GM19099 (cell line): ENCODE results near the gene EEF2K.

Experiments
- POLR2A ChIP-seq: IDR thresholded peaks from 3 replicates; pipeline ENCODE4 v1.6.1; 2011; ENCODE audit warnings: low read depth; ENCODE audit not compliant: insufficient read length; ENCODE audit errors: extremely low read depth

The EEF2K gene

GRCh38 chr16:22285080-22285479 is 79.0 kb downstream of the EEF2K start:
- TF ChIP-seq POLR2A = no peak

DNA sequence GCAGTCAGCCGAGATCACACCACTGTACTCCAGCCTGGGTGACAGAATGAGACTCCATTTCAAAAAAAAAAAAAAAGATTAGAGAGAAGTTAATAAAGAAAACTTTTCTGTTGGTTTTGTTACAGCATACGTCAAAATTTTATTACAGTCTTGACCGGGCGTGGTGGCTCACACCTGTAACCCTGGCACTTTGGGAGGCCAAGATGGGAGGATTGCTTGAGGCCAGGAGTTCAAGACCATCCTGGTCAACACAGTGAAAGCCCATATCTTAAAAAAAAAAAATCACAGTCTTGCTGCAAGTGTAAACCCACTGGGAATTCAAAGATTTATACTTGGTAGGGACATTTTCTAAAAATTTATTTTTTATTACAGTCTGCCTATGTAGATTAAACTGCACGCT is 84.9 kb downstream of the EEF2K start:
- TF ChIP-seq POLR2A = no peak

DNA sequence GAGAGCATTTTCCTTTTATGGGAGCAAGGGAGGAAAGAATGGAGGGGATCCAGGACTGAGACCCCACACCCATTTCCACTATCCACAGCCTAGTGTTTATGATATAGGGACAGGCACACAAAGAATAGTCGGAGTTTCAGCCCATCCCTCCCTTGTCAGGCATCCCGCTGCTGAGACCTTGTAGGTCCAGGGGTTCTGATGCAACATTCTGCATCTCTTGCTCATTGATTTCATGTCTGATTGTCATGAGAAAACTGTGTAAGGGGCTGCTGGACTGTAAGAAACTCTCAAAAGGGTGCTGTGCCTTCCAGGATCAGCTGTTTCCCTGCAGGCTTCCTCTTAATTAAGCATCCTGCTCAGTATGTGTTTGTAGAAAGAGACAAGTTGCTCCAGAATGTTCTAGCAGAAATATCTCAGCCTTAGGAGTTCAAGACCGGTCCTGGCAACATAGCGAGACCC is 85.8 kb downstream of the EEF2K start:
- no peak for TF ChIP-seq POLR2A

DNA sequence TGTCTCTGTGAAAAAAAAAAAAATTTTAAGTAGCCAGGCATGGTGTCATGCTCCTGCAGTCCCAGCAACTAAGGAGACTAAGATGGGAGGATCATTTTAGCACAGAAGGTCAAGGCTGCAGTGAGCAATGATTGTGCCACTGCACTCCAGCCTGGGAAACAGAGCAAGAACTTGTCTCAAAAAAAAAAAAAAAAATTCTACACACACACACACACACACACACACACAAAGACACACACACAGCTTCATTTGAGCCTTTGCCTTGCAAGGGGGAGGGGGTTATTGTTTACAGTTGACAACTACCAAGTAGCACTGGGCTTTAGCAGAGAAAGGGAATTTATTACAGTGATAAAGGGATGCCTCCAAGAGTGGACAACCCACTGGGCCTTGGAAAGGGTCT is 86.2 kb downstream of the EEF2K start:
- TF ChIP-seq POLR2A = no peak

DNA sequence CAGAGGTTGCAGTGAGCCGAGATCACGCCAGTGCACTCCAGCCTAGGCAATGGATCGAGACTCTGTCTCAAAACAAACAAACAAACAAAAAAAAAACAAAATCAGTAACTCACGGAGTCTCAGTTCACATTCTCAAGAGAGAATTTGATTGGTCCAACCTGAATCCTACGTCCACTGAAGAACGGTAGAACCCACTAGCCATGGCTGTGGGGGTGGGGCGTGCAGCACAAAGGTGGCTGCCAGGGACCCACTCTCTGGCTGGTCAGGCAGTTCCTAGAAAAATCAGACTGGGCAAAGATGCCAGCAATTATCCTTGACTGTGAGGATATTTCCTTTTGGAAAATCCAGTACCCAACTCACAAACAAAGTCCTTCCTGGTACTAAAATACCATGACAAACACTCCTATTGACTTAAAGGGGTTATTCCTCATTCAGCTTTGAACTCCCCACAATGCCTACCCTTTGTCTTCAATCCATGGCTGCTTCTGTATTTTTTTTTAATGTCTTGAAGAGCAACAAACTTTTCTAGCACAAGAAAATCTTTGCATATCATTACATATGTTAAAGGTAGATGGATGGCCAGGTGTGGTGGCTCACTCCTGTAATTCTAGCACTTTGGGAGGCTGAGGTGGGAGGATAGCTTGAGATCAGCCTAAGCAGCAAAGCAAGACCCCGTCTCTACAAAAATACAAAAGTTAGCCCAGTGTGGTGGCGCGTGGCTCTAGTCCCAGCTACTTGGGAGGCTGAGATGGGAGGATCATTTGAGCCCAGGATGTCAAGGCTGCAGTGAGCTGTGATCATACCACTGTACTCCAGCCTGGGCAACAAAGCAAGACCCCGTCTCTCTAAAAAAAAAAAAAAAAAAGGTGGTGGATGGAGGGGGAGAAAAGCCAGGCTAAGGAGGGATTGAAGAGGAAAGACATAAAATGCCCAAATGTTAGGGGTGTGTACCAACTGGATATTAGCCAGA is 87.3 kb downstream of the EEF2K start:
- TF ChIP-seq POLR2A = no peak

DNA sequence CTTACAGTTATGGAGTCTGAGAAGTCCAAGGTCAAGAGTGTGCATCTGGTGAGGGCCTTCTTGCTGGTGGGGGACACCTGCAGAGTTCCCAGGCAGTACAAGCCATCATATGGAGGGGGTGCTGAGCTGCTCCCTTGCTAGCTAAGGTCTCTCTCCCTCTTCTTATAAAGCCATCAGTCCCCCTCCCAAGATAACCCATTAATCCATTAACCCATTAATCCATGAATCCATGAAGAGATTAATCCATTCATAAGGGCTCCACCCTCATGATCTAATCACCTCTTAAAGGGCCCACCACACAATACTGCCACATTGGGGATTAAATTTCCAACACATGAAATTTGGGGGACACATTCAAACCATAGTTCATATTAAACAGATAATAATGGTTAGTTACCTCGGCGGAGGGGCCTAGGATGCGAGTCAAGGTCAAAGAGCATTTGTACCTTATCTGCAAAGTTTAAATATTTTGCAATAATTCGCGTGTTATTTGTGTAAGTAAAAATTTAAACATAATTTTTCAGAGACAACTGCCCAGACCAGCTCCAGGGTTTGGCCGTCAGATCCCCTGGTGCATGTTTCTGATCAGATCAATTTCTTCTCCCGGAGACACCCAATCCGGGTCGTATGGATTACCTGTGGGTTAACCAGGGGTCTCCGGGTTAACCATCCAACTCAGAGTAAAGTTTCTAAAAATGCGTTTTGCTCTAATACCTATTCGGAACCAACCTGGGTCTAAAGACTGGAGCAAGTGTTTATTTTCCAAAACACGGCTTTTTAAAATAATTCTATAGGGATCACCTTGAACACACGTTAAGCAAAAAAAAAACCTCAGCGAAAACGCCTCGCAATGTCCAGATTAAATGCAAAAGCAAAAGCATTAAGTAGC is 90.4 kb downstream of the EEF2K start:
- no peak for TF ChIP-seq POLR2A

DNA sequence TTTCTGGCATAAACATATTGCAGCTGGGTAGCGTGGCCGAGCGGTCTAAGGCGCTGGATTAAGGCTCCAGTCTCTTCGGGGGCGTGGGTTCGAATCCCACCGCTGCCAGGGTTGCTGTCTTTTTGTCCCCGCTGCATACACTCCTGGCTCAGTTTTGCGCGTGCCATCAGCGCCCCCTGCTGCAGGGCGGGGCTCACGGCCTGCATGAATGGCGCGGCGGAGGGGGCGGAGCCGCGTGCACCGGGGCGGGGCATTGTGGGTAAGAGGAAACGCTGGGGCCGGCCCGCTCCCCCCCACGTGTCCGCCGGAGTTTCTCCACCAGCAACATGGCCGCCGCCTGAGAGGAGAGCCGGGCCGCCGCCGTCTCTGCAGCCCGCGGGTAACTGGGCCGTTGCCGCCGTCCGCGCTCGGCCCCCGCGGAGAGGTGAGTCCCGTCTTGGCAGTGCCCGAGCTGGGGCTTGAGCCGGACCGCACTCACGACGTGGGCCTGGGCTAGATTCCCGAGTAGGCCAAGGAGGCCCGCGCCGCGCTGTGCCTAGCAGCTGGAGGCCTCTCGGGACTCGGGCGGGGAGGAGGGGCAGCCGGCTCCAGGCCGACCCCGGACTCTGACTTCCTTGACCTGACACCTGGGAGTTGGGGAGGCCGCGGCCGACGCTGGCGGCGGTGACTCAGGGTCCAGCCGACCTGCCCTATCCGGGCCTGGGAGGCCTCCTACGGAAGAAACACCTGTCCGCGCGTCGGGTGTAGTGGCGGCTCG is 91.2 kb downstream of the EEF2K start, which contains the start of gene POLR3E:
Gene POLR3E, plus strand, starts transcription at position 296 of the 757 bp plus-strand sequence. CDS start 5,560 bp downstream, outside the sequence.
- TF ChIP-seq POLR2A = peak; percentile 71

DNA sequence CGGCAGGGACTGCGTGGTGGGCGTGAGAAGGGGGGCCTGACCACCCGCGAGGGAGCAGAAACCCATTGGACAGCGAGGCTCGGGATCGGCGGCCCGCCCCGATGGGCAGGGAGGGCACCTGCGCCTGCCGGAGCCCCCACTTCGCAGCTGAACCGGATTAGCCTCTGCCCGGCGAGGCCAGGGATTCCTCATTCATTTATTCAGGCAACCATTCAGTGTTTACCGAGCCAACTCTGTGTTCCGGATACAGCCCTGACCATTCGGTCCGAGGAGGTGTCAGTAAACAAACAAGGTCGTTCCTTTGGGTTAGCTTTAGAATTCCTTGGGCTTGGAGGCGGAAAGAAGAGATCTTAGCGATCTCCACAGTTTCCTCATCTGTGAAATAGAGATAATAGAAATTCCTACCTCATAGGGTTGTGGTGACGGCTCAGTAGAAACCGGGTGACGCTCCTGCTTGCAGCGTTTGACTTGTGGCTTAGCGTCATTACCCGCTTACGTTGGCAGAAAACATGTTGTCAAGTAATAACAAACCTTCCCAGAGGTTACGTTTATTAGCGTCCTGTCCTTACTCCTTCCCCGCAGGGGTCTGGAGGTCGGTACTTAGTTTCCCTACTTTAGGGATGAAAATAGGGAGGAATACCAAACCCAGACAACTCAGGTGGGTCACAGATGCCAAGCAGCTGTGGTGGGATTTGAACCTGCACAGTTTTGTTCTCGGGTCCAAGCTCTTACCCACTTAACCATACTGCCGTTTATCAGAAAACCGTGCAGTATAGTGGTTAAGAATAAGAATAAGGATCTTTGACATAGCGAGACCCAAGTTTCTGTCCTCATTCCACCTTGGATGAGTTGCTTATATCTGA is 92.0 kb downstream of the EEF2K start:
- peak; percentile 45 for TF ChIP-seq POLR2A

DNA sequence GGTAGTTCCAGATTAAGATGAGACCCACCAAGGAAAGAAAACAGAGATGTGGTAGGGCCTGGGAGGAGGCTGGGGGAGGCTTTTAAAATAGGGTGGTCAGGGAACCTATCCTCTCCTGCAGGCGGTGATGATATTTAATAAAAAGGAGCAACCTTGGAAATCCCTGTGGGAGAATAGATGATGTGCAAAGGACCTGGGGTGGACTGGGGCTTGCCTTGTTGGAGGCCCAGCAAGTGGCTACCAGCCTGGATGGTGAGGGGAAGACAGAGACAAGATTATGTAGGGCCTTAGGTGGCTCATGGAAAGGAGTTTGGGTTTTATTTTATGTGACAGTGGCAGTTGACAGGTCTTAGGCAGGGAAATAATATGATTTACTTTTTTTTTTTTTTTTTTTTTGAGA is 93.0 kb downstream of the EEF2K start:
- TF ChIP-seq POLR2A = no peak

- TF ChIP-seq POLR2A = no peak
Observed at GRCh38 chr16:22300427-22301071, 94.5 kb downstream of the EEF2K start.

GRCh38 chr16:22302776-22303363 is 96.8 kb downstream of the EEF2K start:
- TF ChIP-seq POLR2A = no peak

DNA sequence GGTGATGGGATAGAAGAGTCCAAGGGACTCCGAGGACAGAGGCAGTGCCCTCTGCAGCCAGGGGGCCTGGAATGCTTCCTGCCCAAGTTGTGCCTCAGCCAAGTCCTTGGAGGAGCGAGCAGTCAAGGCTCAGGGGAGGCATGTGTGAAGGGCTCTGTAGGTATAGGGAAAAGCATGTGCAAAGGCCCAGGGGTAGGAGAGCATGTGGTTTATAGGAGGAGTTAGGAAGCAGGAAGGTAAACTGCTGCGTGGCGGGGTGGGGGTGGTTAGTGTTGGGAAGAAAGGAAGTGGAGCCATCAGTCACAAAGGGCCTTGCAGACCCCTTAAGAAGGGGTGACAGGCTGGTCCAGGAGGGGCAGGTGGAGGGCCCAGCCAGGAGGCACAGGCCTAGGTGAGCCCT is 98.3 kb downstream of the EEF2K start:
- no peak for TF ChIP-seq POLR2A

GRCh38 chr16:22306788-22307187 is 100.7 kb downstream of the EEF2K start:
- TF ChIP-seq POLR2A = no peak
